GM18499 (cell line): ENCODE results near the gene SERPINB10.
A peak's percentile ranks its signal among the peaks of the same experiment; 100 is the strongest.
"Not testable (repeated sequence)": the region's sequence is repeated elsewhere in the genome, so short reads cannot be mapped to it uniquely, and the experiment has no call there.

Source experiments
- ATAC-seq: cut with Tn5 transposase; IDR thresholded peaks from one replicate; pipeline ENCODE4 v1.9.1; 2021; ENCODE audit warnings: moderate number of reproducible peaks; ENCODE audit not compliant: insufficient read depth, unreplicated experiment

SERPINB10 gene

GRCh38 chr18:63936932-63937393, 29.2 kb downstream of the SERPINB10 start:
- ATAC-seq = peak; percentile 5

DNA sequence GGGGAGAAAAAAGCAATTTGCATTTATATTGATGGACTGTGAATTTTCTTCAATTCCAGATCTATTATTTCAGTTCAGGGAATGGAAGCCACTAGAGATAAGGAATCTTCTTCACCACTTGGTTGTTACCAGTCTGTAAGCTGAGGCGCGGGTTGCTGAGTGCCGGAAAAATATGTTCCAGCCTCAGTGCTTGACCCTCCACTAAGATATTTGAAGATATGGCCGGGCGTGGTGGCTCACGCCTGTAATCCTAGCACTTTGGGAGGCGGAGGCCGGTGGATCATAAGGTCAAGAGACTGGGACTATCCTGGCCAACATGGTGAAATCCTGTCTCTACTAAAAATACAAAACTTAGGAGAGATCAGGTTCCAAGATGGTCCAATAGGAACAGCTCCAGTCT, 32.2 kb downstream of the SERPINB10 start:
- ATAC-seq = no peak

DNA sequence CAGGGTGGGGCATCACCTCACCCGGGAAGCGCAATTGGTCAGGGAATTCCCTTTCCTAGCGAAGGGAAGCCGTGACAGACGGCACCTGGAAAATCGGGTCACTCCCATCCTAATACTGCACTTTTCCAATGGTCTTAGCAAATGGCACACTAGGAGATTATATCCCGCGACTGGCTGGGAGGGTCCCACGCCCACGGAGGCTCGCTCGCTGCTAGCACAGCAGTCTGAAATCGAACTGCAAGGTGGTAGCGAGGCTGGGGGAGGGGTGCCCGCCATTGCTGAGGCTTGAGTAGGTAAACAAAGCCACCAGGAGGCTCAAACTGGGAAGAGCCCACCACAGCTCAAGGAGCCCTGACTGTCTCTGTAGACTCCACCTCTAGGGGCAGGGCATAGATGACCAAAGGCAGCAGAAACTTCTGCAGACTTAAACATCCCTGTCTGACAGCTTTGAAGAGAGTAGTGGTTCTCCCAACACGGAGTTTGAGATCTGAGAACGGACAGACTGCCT, 32.8 kb downstream of the SERPINB10 start:
- ATAC-seq = not testable (repeated sequence)

- ATAC-seq = no peak
Measured at GRCh38 chr18:63947051-63947790, 39.5 kb downstream of the SERPINB10 start.

- peak; percentile 55 for ATAC-seq
Measured at GRCh38 chr18:63949068-63949737, 41.4 kb downstream of the SERPINB10 start, which contains the start of gene HMSD. Gene HMSD (plus strand): TSS chr18:63949301. CDS start chr18:63953456, 4,155 bp downstream.

DNA sequence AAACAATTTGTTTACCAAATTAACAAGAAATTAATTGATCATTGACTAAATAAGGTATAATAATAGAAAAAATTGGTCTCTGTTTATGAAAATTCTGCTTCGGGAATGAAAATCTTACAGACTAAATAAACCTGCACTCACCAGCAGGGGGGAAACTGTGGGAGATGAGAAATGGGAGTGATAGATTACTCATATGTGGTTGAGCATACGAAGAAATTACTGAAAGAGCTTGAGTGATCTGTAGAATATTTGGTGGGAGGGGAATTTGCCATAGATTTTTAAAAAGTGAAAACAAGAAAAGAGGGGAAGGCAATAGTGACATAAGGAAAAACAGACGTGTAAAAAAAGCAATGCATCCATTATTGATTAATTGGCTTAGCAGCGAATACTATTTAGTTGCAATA, 43.5 kb downstream of the SERPINB10 start:
- ATAC-seq = no peak

DNA sequence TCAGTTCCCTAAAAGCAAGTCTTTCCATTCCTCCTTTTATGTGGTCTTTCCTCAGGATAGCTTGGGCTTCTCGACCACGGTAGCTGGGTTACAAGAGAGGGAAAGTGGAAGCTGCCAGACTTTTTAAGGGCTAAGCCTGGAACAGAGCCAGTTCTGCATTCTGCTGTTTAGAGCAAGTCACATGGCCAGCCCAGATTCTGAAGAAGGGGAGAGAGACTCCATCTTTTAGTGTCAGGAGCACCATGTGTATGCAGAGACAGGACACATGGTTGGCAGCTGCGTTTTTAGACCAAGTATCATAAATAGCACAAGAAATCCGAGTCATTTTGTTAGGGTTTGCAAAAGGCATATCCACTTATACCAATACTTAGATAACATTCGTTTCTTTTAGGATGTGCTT, 46.1 kb downstream of the SERPINB10 start:
- no peak for ATAC-seq

- ATAC-seq = no peak
Measured at GRCh38 chr18:63956755-63957154, 49.0 kb downstream of the SERPINB10 start.

DNA sequence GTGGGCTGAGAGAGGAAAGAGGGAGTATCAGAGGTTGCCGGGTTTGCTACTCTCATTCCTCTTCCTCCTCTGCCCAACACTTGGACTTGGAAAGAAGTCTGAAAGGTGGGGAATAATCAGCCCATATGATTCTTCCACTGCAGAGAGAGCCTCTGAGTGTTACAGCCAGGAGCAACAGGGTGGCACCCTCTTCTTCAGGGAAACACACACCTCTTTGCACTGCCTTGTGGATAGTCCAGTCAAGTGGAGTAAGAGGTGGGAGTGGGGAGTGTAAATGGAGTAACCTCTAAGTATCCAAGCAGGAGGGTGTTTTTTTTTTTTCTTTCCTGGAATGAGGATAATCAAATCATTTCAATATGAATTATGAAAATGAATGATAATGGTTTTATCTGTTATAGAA, 53.1 kb downstream of the SERPINB10 start:
- ATAC-seq = no peak

DNA sequence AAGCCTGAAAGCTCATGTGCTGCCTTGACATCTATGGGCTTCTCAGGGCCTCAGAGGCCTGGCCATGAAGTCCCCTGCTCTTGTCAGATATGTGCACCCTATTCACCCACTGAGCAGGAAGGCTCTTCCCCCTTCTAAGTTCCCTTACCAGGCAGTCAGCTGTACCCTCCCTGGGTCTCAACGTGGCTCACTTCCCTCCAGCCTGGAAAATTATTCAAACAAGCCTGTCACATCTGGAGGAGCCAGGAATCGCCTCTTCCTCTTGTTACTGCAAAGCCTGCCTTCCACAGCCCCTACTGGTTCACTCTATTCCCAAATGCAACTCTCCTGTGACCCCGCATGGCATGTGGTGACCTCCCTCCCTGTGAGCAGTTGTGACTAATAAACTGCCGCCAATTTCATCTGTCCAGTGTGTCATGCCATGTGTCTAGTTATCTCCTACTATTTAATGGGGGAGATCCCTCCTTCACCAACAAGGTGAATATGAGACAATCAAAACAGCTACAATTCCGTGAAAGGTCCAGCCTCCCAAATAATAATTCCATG, 53.8 kb downstream of the SERPINB10 start:
- ATAC-seq = no peak

- no peak for ATAC-seq
Measured at GRCh38 chr18:63962137-63962536, 54.4 kb downstream of the SERPINB10 start.

GRCh38 chr18:63963615-63964256, 56.0 kb downstream of the SERPINB10 start:
- peak; percentile 53 for ATAC-seq

DNA sequence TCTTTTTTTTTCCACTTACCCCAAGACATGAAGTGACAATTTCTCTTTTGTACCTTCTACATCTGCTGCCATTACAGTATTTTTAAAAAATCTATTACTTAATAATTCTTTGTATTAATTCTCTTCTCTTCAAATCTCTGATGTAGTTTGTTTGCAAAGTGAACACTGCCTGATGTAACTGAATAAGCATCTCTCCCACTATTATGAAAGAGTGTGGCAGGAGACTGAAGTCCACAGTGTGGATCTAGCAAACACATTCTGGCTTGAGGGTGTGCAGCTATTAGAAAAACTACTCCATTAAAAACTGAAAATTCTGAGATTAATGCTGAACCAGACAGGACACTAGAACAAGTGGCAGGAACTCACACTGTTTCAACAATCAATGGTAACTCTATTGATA, 57.1 kb downstream of the SERPINB10 start:
- ATAC-seq = no peak

GRCh38 chr18:63965716-63966330, 58.1 kb downstream of the SERPINB10 start:
- no peak for ATAC-seq

DNA sequence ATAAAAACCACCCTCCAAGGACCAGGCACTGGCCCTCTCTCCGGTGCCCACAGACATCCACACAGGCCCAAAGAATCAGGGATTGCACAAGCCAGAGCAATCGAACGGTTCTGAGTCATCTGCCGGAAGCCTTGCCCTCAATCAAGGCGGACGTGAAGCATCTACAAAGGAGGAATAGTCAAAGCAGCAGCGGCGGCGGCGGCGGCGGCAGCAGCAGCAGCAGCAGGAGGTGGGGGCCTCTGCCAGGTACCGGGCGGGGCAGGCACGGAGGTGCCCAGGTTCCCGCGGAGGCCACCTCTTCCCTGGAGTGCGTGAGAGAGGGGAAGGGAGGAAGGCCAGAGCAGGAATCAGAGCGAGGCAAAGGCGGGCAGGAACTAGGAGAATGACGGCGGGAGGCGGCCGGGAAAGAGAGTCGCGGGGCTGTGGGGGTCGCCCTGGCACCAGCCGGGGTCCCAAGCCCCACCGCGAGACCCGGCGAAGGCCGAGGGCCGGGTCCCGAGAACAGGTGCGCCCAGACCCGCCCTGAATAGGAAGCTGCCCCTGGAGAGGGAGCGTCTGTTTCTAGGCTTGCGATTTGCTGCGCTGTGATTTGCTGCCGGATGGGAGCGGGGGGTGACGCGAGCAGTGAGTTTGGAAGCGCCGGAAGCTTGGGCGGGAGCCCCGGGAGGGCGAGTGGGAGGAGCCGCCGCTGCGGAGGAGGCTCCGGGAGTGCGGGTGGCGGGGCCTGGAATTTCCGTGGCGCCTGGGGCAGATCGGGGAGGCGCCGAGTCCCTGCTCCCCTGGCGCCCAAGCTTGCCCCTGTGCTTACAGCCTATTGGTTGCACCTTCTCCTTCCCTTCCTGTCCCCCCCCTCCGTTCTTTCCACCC, 62.4 kb downstream of the SERPINB10 start, which contains the start of gene SERPINB8:
Gene SERPINB8, plus strand, starts transcription at position 140 of the 867 bp plus-strand sequence. CDS start 8,228 bp downstream, outside the sequence.
- ATAC-seq = peak; percentile 87

DNA sequence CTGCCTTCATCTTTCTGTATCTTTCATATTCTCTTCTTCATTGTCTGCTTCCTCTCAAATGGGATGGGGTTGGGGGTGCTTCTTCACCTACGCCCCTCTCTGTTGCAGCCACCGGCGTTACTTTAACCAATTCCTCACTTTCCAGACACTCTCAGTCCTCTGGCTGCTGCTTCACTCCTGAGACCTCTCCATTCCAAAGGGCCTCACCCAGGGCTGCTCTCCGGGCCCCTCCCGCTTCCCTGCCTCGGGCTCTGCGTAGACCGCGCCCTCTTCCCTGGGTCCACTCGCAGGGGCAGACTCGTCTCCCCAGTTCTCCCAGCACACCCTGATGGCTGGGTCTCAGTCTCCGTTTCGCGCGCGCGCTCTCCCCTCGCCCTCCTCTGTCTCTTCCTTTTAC, 63.0 kb downstream of the SERPINB10 start:
- no peak for ATAC-seq

DNA sequence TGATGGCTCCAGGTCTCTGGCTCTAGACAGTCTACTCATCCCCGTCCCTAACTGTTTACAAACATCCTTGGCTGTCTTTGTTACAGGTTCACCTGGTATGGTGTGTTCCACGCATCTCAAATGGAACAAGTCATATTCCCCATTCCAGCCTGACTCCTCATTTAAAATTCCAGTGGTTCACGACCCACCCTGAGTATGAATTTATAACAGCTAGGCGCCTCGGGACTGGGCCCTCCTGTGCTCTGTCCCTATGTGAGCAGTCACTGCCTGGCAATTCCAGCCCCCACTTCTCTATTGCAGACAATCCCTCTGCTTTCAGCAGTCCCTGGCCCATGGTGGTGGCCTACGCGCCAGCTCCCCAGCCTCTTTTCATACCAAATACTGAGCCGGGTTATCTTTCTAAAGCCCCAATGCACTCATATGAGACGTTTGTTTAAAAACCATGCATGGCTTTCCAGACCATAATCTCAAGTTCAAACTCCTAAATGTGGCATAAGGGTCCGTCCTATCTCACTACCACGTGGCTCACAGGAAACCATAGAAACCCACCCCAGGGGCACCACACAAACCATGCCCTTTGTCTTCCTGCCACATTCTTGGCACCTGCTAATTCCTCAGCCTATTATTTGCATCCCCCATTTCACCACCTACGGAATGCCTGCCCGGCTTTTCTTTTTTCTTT, 63.7 kb downstream of the SERPINB10 start:
- ATAC-seq = no peak

GRCh38 chr18:63972002-63972376, 64.2 kb downstream of the SERPINB10 start:
- ATAC-seq = no peak

DNA sequence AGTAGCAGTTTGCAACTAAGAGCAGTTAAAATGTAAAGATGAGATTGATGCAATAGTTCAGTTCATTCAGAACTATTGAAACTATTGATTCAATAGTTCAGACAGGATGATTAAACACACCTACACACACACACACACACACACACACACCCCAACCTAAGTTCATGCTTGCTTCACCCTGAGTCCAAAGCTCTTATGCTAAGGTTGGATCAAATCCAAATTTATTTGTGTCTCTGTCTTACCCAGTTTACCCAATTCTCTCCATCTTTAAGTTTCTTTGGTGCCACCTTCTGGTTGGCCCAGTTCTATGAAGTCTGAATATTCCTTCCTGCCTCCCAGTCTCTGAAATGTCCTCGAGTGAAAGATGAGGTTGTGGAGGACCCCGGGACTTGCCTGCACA, 67.2 kb downstream of the SERPINB10 start:
- no peak for ATAC-seq
